CD14-positive monocyte (primary cell): ENCODE data around the gene COL12A1. TPM values are rescaled to one million over a fixed set of nuclear protein-coding genes. Genes with fewer than 3 reads are reported as not detected.

Experiments used
- DNase-seq, 3 donors: peaks; one replicate each; pipeline ENCODE4 v3.0.0-alpha.2; 2011 to 2022
- H2AFZ ChIP-seq: 2 replicates; pipeline ENCODE4 v1.6.0; 2012; ENCODE audit warnings: mild to moderate bottlenecking, low read depth, low read length, inconsistent platforms; ENCODE audit not compliant: insufficient read depth, poor library complexity, severe bottlenecking
- H3K27ac ChIP-seq, 2 donors: 1 replicate in 1 of 2; 2 replicates in 1 of 2; pipeline ENCODE4 v1.5.1; 2012 to 2013; ENCODE audit warnings: low read length in 2 of 2, control low read depth in 1 of 2, inconsistent platforms in 1 of 2, low read depth in 1 of 2, mild to moderate bottlenecking in 1 of 2
- H3K27me3 ChIP-seq, 2 donors: one replicate each; pipeline versions ENCODE4 v1.6.0 to v1.6.1; 2011 to 2013; ENCODE audit warnings: low read length in 2 of 2; ENCODE audit not compliant: control insufficient read depth in 2 of 2, insufficient read depth in 2 of 2
- H3K36me3 ChIP-seq, 2 donors: replicated peaks in 1 of 2; 1 replicate in 1 of 2; 2 replicates in 1 of 2; pipeline versions ENCODE4 v1.5.1 to v1.6.1; 2012 to 2013; ENCODE audit warnings: low read length in 2 of 2, control low read depth in 1 of 2, inconsistent platforms in 1 of 2, mild to moderate bottlenecking in 1 of 2; ENCODE audit not compliant: insufficient read depth in 2 of 2, control insufficient read depth in 1 of 2
- H3K4me1 ChIP-seq, 2 donors: 1 replicate in 1 of 2; 2 replicates in 1 of 2; pipeline versions ENCODE4 v1.5.1 to v1.6.1; 2012 to 2013; ENCODE audit warnings: low read length in 2 of 2, control low read depth in 1 of 2, inconsistent platforms in 1 of 2, mild to moderate bottlenecking in 1 of 2, moderate library complexity in 1 of 2; ENCODE audit not compliant: insufficient read depth in 2 of 2, control insufficient read depth in 1 of 2
- H3K4me2 ChIP-seq: replicated peaks from 2 replicates; pipeline ENCODE3; 2012; ENCODE audit warnings: low read length, moderate library complexity, mild to moderate bottlenecking; ENCODE audit not compliant: poor library complexity, severe bottlenecking; ENCODE audit errors: extremely low read depth
- H3K4me3 ChIP-seq, 3 experiments: fragments of 200-600 bp in 1 of 3; sonication (generic) in 1 of 3; replicated peaks in 1 of 3; 1 replicate in 2 of 3; 2 replicates in 1 of 3; pipeline ENCODE4 v1.5.1; 2011 to 2013; ENCODE audit warnings: low read length in 3 of 3, mild to moderate bottlenecking in 3 of 3, control low read depth in 2 of 3, low read depth in 2 of 3, inconsistent platforms in 1 of 3, moderate library complexity in 1 of 3
- H3K79me2 ChIP-seq: 2 replicates; pipeline ENCODE4 v1.6.0; 2012; ENCODE audit warnings: mild to moderate bottlenecking, control low read depth, inconsistent platforms, low read length, moderate library complexity; ENCODE audit not compliant: insufficient read depth
- H3K9ac ChIP-seq: 2 replicates; pipeline ENCODE4 v1.6.0; 2017; ENCODE audit warnings: low read length, mild to moderate bottlenecking; ENCODE audit not compliant: insufficient read depth, poor library complexity, severe bottlenecking
- H3K9me3 ChIP-seq, 2 donors: replicated peaks in 1 of 2; 1 replicate in 1 of 2; 2 replicates in 1 of 2; pipeline versions ENCODE4 v1.5.1 to v1.6.1; 2012 to 2013; ENCODE audit warnings: low read length in 2 of 2, control low read depth in 1 of 2; ENCODE audit not compliant: control insufficient read depth in 1 of 2, insufficient read depth in 1 of 2
- H4K20me1 ChIP-seq: 2 replicates; pipeline ENCODE4 v1.6.0; 2012; ENCODE audit warnings: mild to moderate bottlenecking, low read length, control low read depth, moderate library complexity; ENCODE audit not compliant: insufficient read depth
- H3K27ac Mint-ChIP-seq, 7 donors: one replicate each; pipeline ENCODE4 v1.8.0; 2020; ENCODE audit warnings: mild to moderate bottlenecking in 7 of 7, mixed read lengths in 7 of 7, moderate library complexity in 6 of 7, inconsistent platforms in 2 of 7
- H3K27me3 Mint-ChIP-seq, 3 donors: one replicate each; pipeline ENCODE4 v1.8.0; 2021 to 2022; ENCODE audit warnings: low read depth in 3 of 3, mild to moderate bottlenecking in 3 of 3, mixed read lengths in 3 of 3, moderate library complexity in 3 of 3, inconsistent platforms in 1 of 3
- H3K36me3 Mint-ChIP-seq, 2 donors: one replicate each; pipeline ENCODE4 v1.8.0; 2020; ENCODE audit warnings: mixed read lengths in 2 of 2, inconsistent platforms in 1 of 2, mild to moderate bottlenecking in 1 of 2
- H3K4me1 Mint-ChIP-seq: one replicate; pipeline ENCODE4 v1.8.0; 2020; ENCODE audit warnings: mild to moderate bottlenecking, mixed read lengths
- H3K4me3 Mint-ChIP-seq, 2 donors: one replicate each; pipeline ENCODE4 v1.8.0; 2020; ENCODE audit warnings: mild to moderate bottlenecking in 2 of 2, mixed read lengths in 2 of 2, moderate library complexity in 1 of 2
- H3K9me3 Mint-ChIP-seq, 7 donors: one replicate each; pipeline ENCODE4 v1.8.0; 2020 to 2022; ENCODE audit warnings: mixed read lengths in 7 of 7, mild to moderate bottlenecking in 6 of 7, moderate library complexity in 6 of 7, inconsistent platforms in 2 of 7
- CTCF ChIP-seq: fragments of 200-600 bp; IDR thresholded peaks from one replicate; pipeline ENCODE4 v1.8.0; 2022; ENCODE audit warnings: antibody characterized with exemption, mild to moderate bottlenecking
- WGBS: methylation state at CpG from one replicate; pipeline ENCODE4 v1.1.5; 2013; ENCODE audit warnings: missing lambda C conversion rate; ENCODE audit not compliant: insufficient coverage; 5-methylcytosine and 5-hydroxymethylcytosine counted together
- intact Hi-C, 2 donors: fragments of 100-400 bp; cut with micrococcal nuclease; formaldehyde crosslinking; loops; one replicate each; pipeline versions ENCODE4 v1.15.0 to v1.15.1; 2023
- polyA plus RNA-seq, 3 donors: library from polyadenylated mRNA; depleted of rRNA in 1 of 3; unstranded in 2 of 3; stranded (reverse) in 1 of 3; fragments of 300-500 nt in 2 of 3; fragments of >200 nt in 1 of 3; fragmentation: Illumina TruSeq in 2 of 3; gene quantifications; 1 replicate in 2 of 3; 2 replicates in 1 of 3; pipeline ENCODE4 v1.2.3, GENCODE V29; 2012 to 2021

Gene COL12A1
- polyA plus RNA-seq, 3 donors = not detected

GRCh38 chr6:75145211-75145610, 60.6 kb downstream of the COL12A1 start:
- H3K36me3 Mint-ChIP-seq = no peaks in the 10 kb centered on the region
- H3K27me3 Mint-ChIP-seq = peaks cover 0 to 1% (median 0%) of the 10 kb centered on the region in 3 donors
- no peaks in the 10 kb centered on the region for H3K4me1 ChIP-seq
- H3K27me3 ChIP-seq = no peaks in the 10 kb centered on the region
- H3K9me3 ChIP-seq = no peaks in the 10 kb centered on the region
- no peak overlapping the region for H2AFZ ChIP-seq
- H3K4me1 Mint-ChIP-seq = no peaks in the 10 kb centered on the region
- 92% methylated on average over 2 of the region's 4 CpGs for WGBS
- no peak overlapping the region for H3K4me3 ChIP-seq
- H3K36me3 ChIP-seq = no peaks in the 10 kb centered on the region
- no peak overlapping the region for H3K27ac Mint-ChIP-seq
- H3K79me2 ChIP-seq = no peaks in the 10 kb centered on the region
- no peak overlapping the region for H3K4me2 ChIP-seq
- H3K4me3 Mint-ChIP-seq = no peak overlapping the region
- intact Hi-C loops = no loop called here
- no peak overlapping the region for H3K27ac ChIP-seq
- no peaks in the 10 kb centered on the region for H4K20me1 ChIP-seq
- no peak for DNase-seq
- H3K9ac ChIP-seq = no peak overlapping the region
- H3K9me3 Mint-ChIP-seq = peaks cover 0 to 3% (median 0%) of the 10 kb centered on the region in 7 donors
- TF ChIP-seq CTCF = no peak

- intact Hi-C loops = no loop called here
- no peak for DNase-seq
- 67% methylated on average over 1 of the region's 1 CpG for WGBS
- Mint-ChIP-seq H3K9me3 (peaks cover 0 to 3% (median 0%) of the 10 kb centered on the region in 7 donors), H3K4me1 (no peaks in the 10 kb centered on the region), H3K27ac (no peak overlapping the region), H3K27me3 (peaks cover 0 to 1% (median 0%) of the 10 kb centered on the region in 3 donors), H3K4me3 (no peak overlapping the region), H3K36me3 (no peaks in the 10 kb centered on the region)
- H3K4me1 ChIP-seq = no peaks in the 10 kb centered on the region
- H3K79me2 ChIP-seq = no peaks in the 10 kb centered on the region
- H3K4me3 ChIP-seq = no peak overlapping the region
- H2AFZ ChIP-seq = no peak overlapping the region
- no peaks in the 10 kb centered on the region for H3K36me3 ChIP-seq
- H4K20me1 ChIP-seq = no peaks in the 10 kb centered on the region
- no peak overlapping the region for H3K9ac ChIP-seq
- no peak overlapping the region for H3K27ac ChIP-seq
- no peaks in the 10 kb centered on the region for H3K9me3 ChIP-seq
- TF ChIP-seq CTCF = no peak
- no peak overlapping the region for H3K4me2 ChIP-seq
- H3K27me3 ChIP-seq = no peaks in the 10 kb centered on the region
These were observed 61.5 kb downstream of the COL12A1 start for GRCh38 chr6:75144386-75144785.
